Measurements from ENCODE around the gene NCOR1.
"Not testable (repeated sequence)": the region's sequence is repeated elsewhere in the genome, so short reads cannot be mapped to it uniquely, and the experiment has no call there.

The NCOR1 gene

GRCh38 chr17:16214190-16215001 is 938 bp downstream of the NCOR1 start:
- no peak for DNase-seq (ENCODE audit: low read depth)

DNA sequence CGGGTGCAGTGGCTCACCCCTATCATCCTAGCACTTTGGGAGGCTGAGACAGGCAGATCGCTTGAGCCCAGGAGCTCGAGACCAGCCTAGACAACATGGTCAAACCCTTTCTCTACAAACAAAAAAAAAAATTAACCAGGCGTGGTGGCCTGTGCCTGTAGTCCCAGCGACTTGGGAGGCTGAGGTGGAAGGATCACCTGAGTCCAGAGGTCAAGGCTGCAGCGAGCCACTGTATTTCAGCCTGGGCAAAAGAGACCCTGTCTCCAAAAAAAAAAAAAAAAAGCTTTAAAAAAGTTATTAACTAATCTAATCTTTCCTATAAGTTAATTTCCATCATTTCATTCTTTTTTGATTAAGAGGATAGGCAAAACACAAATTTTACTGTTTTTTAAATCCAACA is 2.5 kb downstream of the NCOR1 start:
- no peak for DNase-seq (ENCODE audit: low read depth)

DNA sequence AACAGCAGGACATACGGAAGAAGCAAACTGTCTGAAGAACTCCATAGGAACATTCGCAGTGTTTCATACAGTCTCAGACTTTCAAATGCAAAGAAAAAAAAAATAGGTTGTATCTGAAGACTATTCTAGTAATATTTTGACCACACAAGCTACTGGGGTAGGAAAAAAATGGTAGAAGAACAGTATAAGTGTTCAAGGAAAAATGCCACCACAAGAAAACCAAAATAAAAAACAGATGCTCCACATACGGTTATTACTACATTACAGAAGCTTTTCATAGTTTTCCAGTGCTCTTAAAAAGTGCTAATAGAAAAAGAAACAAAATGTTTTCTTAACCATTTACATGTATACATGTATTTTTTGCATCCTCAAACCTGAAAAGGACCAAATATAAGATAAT is 3.7 kb downstream of the NCOR1 start:
- DNase-seq (ENCODE audit: low read depth): no peak

- not testable (repeated sequence) for DNase-seq (ENCODE audit: low read depth)
Observed at GRCh38 chr17:16204763-16205162, 10.6 kb downstream of the NCOR1 start.

- not testable (repeated sequence) for DNase-seq (ENCODE audit: low read depth)
Observed at GRCh38 chr17:16202554-16203500, 12.5 kb downstream of the NCOR1 start.

DNA sequence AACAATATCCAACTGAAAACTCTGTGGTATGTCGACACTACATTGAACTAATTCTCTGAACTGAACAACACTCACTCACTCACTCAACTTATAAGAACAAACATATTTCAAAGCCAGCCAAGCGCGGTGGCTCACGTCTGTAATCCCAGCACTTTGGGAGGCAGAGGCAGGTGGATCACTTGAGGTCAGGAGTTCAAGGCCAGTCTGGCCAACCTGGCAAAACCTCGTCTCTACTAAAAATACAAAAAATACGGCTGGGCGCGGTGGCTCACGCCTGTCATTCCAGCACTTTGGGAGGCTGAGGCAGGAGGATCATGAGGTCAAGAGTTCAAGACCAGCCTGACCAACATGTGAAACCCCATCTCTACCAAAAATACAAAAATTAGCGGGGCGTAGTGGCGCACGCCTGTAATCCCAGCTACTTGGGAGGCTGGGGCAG is 13.6 kb downstream of the NCOR1 start:
- not testable (repeated sequence) for DNase-seq (ENCODE audit: low read depth)

- DNase-seq (ENCODE audit: low read depth): no peak
Observed at GRCh38 chr17:16199093-16199492, 16.2 kb downstream of the NCOR1 start.

- no peak for DNase-seq (ENCODE audit: low read depth)
Observed at GRCh38 chr17:16197276-16197675, 18.1 kb downstream of the NCOR1 start.

DNA sequence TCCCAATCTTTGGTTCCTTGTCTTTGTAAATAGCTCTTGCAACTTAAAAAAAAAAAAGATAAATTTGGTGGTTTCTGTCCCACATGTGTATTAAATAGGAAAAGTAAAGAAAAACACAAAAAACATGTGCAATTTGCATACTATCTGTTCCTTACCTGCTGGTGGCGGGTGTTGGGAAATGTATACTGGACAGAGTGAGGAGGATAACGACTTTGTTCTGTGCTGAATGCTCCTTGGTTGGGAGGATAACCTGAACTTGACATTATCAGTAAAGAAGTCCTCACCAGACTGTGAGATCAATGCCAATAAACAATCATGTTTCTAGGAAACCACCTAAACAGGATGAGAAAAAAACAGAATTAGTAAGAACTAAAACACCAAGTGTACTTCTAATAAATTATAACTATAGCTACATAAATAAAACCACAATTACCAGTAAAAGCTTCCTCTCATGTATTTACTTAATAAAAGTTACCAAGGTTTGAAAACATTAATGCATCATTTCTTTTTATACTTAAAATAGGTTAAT is 21.0 kb downstream of the NCOR1 start:
- not testable (repeated sequence) for DNase-seq (ENCODE audit: low read depth)

- no peak for DNase-seq (ENCODE audit: low read depth)
Observed at GRCh38 chr17:16191604-16192003, 23.7 kb downstream of the NCOR1 start.

- DNase-seq (ENCODE audit: low read depth): no peak
Observed at GRCh38 chr17:16190703-16191360, 24.5 kb downstream of the NCOR1 start.

- DNase-seq (ENCODE audit: low read depth): no peak
Observed at GRCh38 chr17:16189791-16190348, 25.5 kb downstream of the NCOR1 start.

DNA sequence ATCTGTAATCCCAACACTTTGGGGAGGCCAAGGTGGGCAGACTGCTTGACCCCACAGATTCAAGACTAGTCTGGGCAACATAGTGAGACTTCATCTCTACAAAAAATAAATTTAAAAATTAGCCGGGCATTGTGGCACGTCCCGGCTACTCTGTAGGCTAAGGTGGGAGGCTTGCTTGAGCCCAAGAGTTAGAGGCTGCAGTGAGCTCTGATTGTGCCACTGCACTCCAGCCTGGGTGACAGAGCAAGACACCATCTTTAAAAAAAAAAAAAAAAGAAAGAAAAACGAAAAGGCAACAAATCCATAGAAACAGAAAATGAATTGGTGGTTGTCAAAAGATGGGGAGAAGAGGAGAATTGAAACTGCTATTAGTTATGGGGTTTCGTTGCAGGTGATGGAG is 27.7 kb downstream of the NCOR1 start:
- DNase-seq (ENCODE audit: low read depth): no peak

DNA sequence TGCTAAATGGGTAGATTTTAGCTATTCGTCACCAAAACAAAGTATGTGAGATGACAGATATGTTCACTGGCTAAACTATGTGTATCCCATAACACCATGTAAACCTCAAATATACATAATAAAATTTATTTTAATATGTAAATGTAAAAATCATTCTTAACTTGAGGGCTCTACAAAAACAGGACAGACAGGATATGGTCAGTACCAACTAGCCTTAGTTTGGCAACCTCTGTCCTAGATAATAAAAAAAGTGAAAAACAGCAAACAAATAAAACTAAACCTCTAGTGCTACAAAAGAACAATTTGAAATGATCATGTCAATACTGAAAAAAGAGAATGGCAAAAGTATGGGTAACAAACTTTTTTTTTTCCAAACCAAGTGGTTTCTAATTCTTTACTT is 33.8 kb downstream of the NCOR1 start:
- DNase-seq (ENCODE audit: low read depth): no peak

- DNase-seq (ENCODE audit: low read depth): no peak
Observed at GRCh38 chr17:16178836-16179235, 36.5 kb downstream of the NCOR1 start.

DNA sequence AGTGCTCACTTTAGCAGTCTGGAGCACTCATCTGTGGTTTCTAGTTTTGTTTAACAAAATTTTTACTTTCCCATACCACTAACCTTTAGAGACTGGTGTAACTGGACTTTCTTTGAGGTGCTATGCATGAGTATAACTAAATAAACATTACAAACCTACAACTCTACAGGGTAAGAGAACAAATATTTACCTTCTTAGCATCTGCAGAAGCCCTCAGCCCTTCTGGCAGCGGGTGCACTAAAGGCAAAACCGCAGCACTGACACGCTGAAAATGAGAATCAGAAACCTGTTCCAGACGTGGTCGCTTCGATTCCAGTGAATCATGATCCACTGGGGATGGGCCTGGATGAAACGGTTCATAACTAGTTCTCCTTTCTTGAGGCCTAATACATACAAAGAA is 43.7 kb downstream of the NCOR1 start:
- no peak for DNase-seq (ENCODE audit: low read depth)

GRCh38 chr17:16166766-16167165 is 48.6 kb downstream of the NCOR1 start:
- not testable (repeated sequence) for DNase-seq (ENCODE audit: low read depth)

DNA sequence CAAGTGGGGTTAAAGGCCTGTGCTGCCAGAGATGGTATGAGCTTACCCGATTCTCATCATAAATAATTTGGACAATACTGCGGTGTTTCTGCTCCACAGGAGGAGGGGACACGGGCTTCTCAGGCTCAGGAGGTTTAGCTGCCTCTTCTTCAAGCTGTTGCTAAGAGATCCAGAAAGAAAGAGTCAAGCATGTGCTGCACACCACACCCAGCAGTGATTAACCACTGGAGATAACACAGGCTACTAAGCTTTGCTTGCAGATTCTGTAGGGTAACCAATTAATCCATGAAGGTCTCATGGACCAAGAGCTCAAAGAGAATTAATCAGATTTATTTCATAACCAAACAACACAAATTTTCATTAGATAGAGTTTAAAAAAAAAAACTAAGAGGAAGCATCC is 56.6 kb downstream of the NCOR1 start:
- no peak for DNase-seq (ENCODE audit: low read depth)

DNA sequence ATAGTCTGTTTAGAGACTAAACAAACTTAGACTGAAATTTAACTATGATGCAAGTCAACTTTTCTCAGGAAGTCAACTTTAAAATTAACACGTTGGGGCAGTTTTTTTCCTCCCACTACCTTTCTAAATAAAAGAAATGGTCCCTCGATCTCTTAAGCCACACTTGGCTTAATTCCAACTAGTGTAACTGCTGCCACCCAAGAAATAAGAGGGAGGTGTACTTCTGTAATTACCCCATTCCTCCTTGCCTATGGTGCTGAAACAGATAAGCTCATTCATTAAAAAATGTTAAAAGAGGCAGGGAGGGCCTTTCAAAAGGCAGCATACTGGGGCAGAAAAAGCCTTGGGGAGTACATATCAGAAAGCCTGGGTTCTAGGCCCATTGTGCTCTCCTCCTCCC is 59.8 kb downstream of the NCOR1 start:
- no peak for DNase-seq (ENCODE audit: low read depth)

DNA sequence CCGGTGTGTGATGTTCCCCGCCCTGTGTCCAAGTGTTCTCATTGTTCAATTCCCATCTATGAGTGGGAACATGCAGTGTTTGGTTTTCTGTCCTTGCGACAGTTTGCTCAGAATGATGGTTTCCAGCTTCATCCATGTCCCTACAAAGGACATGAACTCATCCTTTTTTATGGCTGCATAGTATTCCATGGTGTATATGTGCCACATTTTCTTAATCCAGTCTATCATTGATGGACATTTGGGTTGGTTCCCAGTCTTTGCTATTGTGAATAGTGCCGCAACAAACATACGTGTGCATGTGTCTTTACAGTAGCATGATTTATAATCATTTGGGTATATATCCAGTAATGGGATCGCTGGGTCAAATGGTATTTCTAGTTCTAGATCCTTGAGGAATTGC is 63.0 kb downstream of the NCOR1 start:
- DNase-seq (ENCODE audit: low read depth): not testable (repeated sequence)

GRCh38 chr17:16150251-16150856 is 65.0 kb downstream of the NCOR1 start:
- no peak for DNase-seq (ENCODE audit: low read depth)

Measured in activated T-cell treated with anti-CD3 and anti-CD28 coated beads for 1 hour (primary cell).